GM12872 (cell line): ENCODE data around the gene MRPS5.

Source experiments
- CTCF ChIP-seq: IDR thresholded peaks from 3 replicates; pipeline ENCODE4 v1.5.1; 2011; ENCODE audit warnings: low read depth, mild to moderate bottlenecking, low read length, moderate library complexity; ENCODE audit not compliant: insufficient read depth

Gene MRPS5

GRCh38 chr2:95047629-95048510 is 73.7 kb downstream of the MRPS5 start:
- no peak for TF ChIP-seq CTCF

GRCh38 chr2:95046371-95047112 is 75.1 kb downstream of the MRPS5 start:
- TF ChIP-seq CTCF: no peak

DNA sequence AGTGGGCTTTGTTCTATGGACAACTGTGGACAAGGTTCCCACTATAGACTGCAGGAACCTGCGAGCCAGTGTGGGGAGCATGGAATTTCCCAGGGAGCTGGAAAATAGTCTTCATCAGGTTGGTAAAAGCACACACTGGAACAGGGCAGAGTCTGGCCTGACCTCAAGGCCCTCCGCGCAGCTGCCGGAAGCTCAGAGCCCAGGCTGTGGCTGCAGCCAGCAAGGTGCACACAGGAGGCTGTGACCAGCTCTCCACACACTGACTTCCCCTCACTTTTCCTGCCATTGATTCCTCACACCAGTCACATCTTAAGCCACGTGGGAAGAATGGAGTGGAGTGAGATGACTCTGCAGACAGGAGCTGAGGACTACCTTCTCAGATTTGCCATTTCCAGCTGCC is 77.0 kb downstream of the MRPS5 start:
- TF ChIP-seq CTCF: no peak

DNA sequence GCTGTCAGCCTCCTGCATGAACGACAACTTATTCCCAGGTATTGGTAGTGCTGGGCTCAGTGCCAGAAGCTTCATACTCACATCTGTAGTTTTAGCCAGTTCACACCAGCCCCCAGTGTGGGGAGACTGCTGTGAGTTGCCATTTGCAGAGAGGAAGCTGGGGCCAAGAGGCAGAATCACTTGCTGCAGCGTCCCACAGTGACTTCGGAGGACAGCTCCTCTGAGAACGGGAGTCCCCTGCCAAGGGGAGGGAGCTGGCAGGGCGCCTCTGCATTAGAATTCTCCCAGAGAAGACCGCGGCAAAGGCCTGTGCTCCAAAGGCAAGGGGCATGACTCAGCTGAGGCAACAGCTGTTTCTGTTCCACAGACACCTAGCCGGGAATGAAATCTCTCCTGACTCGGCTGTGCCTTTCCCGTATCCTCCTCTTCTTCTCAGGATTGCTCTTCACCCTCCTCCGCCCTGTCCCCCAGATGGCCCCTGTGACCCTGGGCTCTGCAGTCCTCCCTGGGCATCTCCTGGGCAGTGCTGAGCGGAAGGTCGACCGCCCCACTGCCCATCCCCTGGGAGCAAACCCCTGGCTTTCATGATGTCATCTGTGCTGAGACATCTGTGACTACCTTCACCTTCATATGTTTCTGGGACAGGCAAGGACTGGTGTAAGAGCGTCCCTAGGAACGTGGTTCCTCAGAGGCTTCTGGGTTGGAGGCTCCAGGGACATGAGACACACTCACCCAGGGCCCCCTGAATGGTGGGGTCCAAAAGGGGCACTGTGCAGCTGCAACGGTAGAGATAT is 78.1 kb downstream of the MRPS5 start:
- no peak for TF ChIP-seq CTCF

- no peak for TF ChIP-seq CTCF
Measured at GRCh38 chr2:95042472-95043271, 78.9 kb downstream of the MRPS5 start.

DNA sequence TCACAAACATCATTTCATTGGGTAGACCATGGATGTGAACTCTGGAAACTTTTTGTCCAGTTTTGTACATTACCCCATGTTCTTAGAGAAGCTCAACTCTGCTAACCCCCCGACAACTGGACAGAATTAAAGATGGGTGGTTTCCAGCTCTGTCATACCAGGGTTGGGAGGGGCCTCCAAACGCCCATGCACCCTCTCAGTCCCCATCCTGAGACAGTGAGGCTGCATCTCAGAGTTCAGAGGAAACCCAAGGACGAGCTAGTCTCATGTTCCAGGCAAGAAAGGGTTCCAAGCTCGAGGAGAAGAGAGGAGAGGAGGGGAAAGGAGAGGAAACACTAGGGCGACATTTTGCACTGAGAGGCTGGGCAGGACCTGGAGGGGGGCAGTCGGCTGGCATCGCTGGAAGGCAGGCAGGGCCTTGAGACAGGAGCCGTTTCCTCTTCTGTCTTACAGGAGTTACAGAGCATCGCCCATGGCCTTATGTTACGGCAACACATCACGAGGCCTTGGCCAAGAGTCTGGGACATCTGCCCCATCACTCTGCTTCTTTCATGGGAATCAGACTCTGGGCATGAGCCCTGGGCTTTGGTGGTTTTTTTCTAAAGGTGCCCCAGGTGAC is 79.7 kb downstream of the MRPS5 start:
- no peak for TF ChIP-seq CTCF
